ENCODE data around the gene NFIA.

The NFIA gene

GRCh38 chr1:61480273-61480935, 398.0 kb downstream of the NFIA start:
- DNase-seq = no peak

DNA sequence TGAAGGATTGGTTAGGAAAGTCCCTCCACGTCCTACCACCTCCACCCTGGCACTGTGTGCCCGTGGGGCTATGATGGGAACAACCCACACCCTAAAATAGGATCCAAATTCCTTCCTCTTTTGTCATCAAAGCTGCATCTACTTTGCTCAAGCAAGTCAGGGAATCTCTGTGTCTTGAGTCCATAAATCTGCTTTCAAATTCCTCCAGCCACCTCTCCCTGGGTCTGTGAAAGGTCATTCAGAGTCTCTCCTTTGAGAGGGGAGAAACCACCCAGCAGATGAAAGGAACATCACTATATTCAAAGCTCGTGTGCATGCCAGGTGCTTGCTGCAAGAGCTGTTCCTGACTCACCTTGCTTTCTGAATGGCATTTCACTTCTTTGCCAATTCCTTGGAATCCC, 399.0 kb downstream of the NFIA start:
- DNase-seq = no peak

DNA sequence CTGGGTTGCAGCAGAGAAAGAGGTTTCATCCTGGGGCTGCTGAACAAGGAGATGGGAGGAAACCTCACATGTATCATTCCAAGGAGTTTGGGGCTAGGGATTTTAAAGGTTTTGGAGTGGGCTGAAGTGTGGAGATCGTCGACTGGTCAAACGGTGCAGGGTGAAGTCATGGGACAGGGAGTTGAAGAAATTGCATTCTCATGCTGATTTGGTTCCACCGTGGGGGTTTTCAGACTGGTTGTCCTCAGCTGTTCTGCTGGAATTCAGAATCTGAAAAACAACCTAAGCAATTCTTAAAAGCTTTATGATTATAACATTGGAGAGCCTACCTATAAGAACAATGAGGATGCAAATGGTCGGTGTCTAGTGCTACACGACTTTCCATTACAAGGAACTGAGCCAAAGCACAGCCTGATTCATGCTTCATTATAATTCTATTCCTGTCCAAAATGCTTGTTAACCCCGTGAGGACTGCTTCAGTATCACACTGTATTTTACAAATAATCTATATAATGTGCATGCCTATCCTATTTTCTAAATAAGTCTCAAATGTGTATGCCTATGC, 399.9 kb downstream of the NFIA start:
- DNase-seq = no peak

- no peak for DNase-seq
These were observed 404.6 kb downstream of the NFIA start for GRCh38 chr1:61486783-61487536.

DNA sequence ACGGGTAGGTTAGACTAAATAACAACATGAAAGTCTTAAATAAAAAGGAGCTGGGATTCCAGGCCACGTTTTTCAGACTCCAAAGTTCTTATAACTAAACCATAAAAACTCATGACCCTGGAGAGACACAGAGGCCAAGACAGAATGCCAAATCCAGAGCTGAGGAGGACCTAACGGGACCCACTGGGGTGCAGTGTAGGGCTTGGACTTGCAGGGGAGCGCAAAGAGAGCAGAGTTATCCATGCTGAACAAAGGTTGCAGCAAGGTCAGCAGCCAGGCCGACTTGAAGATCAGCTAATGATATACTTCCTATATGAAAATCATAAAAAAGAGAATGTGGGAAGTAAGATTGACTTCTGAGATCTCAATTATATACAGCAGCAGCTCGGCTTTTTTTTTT, 405.4 kb downstream of the NFIA start:
- DNase-seq = no peak

GRCh38 chr1:61490924-61491323, 408.6 kb downstream of the NFIA start:
- DNase-seq = no peak

DNA sequence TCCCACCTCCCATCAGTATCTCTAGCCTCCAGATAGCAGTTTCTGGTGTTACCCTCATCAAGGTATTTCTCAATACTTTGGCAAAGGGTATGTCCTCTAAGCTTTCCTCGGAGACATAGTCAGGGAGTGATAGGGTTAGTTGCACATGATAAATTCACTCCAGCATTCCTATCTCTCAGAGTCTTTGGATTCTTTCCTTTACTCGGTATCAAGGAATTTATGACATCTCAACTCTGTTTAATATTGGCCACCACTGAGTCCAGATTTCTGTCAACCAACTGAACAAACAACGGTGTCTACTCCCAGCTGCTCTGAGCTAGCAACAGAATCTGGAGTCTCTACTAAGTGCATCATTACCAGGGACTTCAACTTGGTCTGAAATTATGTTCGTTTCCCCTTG, 409.1 kb downstream of the NFIA start:
- DNase-seq = no peak

- DNase-seq = no peak
These were observed 411.6 kb downstream of the NFIA start for GRCh38 chr1:61494000-61494399.

DNA sequence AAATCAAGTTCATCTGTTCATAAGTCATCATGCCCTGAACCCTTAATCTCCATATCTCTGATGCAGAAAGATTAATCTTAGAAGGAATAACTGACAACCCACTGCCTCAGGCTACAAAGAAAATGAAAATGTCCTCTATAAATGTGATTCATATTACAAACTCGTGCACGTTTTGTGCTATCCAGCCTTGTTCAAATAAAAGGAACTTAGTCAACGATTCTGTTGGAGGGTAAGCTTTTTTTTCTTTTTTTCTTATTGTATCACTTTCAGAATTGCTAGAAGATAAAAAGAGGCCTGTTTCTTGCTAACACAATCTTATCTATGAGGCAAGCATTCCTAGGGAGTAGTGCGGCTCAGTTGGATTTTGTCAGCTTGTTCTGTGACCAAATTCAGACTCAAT, 414.1 kb downstream of the NFIA start:
- no peak for DNase-seq

GRCh38 chr1:61497013-61497412, 414.7 kb downstream of the NFIA start:
- no peak for DNase-seq

- no peak for DNase-seq
These were observed 416.0 kb downstream of the NFIA start for GRCh38 chr1:61498342-61498741.

DNA sequence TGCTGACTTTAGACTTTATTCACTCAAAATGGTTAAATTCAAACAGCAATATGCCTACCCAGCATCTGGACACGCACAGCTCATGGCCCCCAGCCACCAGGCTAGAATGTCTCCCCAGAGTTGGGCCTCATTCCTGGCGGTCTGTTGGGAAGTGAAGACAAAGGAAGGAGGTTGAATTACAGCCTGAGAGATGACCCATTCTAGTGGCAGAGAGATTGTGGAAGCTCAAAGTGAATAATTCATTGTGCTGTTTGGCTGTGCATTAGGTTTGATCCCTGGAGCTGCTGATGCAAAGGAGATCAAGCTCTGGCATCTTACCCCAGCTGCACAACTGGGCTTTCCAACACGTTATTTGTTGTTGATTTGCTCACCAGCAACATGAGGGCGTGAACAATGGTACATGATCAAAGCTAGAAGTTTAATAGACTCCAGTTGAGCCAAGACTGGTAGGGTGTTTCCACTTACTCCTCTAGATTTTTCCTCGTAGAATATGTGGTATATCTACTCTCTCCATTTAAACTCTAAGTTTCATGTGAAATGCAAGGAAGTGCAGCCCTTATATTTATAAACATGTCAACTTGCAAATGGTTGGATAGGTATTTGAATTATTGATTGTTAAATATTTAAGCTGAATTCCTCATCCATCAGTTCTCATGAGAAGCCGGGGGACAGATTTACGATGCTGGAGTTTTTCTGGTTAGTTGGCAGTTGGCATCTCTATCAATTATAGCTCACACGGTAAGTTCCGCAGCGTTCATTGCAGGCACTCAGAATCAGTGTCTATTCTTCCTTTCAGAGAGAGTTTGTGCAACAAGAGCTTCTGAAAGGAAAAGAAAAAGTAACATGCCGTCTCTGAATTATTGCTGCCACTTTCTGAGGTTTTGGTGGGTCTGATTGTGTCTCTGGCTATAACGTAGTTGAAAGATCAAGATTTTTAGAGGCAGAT, 419.9 kb downstream of the NFIA start:
- DNase-seq = no peak

DNA sequence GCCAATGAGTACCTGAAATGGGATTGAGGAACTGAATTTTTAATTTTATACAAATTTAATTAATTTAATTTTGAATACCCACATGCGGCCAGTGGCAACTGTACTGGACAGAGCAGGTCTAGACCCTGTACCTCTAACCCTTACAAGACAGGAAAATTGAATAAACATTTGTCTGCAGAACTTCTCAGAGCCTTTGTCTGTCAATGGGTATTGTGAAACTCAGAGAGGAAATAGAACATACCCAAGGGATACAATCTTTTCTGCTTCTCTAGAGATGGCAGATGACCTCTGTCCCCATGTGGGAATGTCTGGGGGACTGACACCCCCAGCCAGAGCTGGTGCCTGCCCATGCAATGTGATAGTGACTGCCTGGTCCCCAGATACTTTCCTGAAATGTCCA, 421.9 kb downstream of the NFIA start:
- DNase-seq = no peak

- DNase-seq = no peak
These were observed 422.6 kb downstream of the NFIA start for GRCh38 chr1:61504852-61505390.

DNA sequence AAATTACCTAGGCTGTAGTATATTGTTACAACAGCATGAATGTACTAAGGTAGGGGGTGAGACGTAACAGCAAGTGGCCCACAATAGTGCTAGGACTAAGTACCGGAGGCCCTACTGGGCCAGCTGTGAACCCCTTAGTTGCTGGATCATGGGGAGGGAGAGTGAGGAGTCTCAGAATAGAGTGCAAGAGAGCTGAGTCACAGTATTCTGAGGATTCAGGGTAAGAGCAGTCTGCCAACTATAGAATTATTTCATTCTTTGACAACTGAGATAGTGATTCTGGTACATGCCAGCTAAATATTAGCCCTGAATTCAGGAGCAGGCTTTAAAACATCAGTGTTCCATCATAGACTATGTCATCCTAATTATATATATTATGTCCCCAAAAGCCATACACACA, 423.9 kb downstream of the NFIA start:
- no peak for DNase-seq

- no peak for DNase-seq
These were observed 424.7 kb downstream of the NFIA start for GRCh38 chr1:61506944-61507500.
